Cardiac muscle cell (in vitro differentiated cells and primary cell): ENCODE results near the gene KIAA1671. TPM values are rescaled to one million over a fixed set of nuclear protein-coding genes. Genes with fewer than 3 reads are reported as not detected.

Experiments
- DNase-seq, 2 donors: peaks; one replicate each; pipeline versions ENCODE4 v3.0.0 to v3.0.0-alpha.2; 2010 to 2017; ENCODE audit warnings: low read depth in 1 of 2, low spot score in 1 of 2
- H3K27ac ChIP-seq: fragments of 200-600 bp; sonication (generic); 2 replicates; pipeline ENCODE4 v1.5.1; 2016
- H3K27me3 ChIP-seq: fragments of 200-600 bp; sonication (generic); 2 replicates; pipeline ENCODE4 v1.6.0; 2016; ENCODE audit warnings: control low read depth
- H3K36me3 ChIP-seq: fragments of 200-600 bp; sonication (generic); 2 replicates; pipeline ENCODE4 v1.5.1; 2016; ENCODE audit warnings: control low read depth
- H3K4me1 ChIP-seq: fragments of 200-600 bp; sonication (generic); 2 replicates; pipeline ENCODE4 v1.8.1; 2017; ENCODE audit warnings: low read depth, mild to moderate bottlenecking, mixed run types
- H3K4me3 ChIP-seq: fragments of 200-600 bp; sonication (generic); 2 replicates; pipeline ENCODE4 v1.5.1; 2016; ENCODE audit warnings: mild to moderate bottlenecking
- H3K9me3 ChIP-seq: fragments of 200-600 bp; sonication (generic); 2 replicates; pipeline ENCODE4 v1.5.1; 2017; ENCODE audit warnings: low read depth, mild to moderate bottlenecking, control low read depth
- polyA plus RNA-seq: library from polyadenylated mRNA; unstranded; fragments of >200 nt; fragmentation: Nextera tagmentation; extraction: Ambion mirVana; gene quantifications from 2 replicates; pipeline ENCODE4 v1.2.1, GENCODE V29; 2016
- total RNA-seq: library from RNA; depleted of rRNA; stranded (reverse); fragments of >200 nt; gene quantifications from 2 replicates; pipeline ENCODE4 v1.2.3, GENCODE V29; 2016
- TF ChIP-seq, protein P1 (sequence below): IDR thresholded peaks from 2 replicates; pipeline ENCODE4 v1.5.1; 2012; ENCODE audit warnings: low read depth, mild to moderate bottlenecking, low read length

KIAA1671 gene
- total and polyA plus RNA-seq, 2 experiments from 2014 or later: 10.9 to 37.3 TPM

DNA sequence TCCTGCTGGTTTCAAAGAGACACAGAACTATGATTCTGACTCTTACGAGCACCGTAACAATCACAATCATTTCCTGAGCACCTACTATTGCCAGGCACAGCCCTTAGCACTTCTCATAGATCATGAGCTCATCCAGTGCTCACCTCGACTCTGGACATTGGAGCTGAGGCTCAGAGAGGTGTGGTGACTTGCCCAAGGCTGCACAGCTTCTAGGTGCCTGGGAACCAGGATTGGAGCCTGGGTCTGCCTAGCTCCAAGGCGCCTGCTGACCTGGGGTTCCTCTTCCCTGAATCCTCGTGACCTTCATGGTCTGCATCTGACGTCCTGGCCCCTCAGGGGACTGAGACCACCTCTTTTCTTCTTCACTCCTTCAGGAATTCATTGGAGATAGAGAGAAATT lies 196.5 kb downstream of the KIAA1671 start:
- no peaks in the 10 kb centered on the region for H3K36me3 ChIP-seq
- H3K27me3 ChIP-seq: no peaks in the 10 kb centered on the region
- no peak for DNase-seq
- H3K9me3 ChIP-seq: no peaks in the 10 kb centered on the region
- H3K4me1 ChIP-seq: no peaks in the 10 kb centered on the region
- H3K27ac ChIP-seq: no peak overlapping the region
- H3K4me3 ChIP-seq: no peak overlapping the region
- TF ChIP-seq, protein P1, sequence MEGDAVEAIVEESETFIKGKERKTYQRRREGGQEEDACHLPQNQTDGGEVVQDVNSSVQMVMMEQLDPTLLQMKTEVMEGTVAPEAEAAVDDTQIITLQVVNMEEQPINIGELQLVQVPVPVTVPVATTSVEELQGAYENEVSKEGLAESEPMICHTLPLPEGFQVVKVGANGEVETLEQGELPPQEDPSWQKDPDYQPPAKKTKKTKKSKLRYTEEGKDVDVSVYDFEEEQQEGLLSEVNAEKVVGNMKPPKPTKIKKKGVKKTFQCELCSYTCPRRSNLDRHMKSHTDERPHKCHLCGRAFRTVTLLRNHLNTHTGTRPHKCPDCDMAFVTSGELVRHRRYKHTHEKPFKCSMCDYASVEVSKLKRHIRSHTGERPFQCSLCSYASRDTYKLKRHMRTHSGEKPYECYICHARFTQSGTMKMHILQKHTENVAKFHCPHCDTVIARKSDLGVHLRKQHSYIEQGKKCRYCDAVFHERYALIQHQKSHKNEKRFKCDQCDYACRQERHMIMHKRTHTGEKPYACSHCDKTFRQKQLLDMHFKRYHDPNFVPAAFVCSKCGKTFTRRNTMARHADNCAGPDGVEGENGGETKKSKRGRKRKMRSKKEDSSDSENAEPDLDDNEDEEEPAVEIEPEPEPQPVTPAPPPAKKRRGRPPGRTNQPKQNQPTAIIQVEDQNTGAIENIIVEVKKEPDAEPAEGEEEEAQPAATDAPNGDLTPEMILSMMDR: no peak

DNA sequence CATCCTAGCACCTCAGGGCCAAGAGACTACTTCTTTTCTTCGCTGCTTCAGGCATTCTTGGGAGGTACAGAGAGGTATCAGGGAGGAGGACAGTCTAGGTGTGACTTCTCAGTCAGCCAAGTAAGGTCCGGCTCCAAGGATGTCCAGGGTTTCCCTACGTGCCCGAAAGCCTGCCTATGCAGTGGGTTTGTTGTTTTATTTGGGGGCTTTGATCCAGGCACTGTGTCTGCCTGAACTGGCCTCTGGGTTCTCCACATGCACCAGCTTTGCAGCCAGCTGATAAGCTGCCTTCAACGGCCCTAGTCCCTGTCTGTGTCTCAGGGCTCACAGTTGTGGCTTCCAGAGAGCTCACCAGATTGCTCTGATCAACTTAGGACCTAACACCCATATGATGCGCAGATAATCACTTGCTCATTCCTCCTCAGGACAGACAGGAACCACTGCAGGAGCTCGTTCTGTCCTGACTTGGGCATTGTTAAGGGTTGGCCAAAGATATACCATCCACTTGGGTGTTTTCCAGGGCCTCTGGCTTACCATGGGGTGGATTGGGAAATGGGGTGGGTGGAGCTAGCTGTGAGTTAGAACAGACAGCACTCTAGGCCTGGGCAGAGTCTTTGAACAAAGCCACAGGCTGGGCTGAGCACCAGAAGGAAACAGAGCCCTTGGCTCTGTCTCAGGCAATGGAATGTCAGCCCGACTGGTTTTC lies 201.6 kb downstream of the KIAA1671 start:
- H3K9me3 ChIP-seq: no peaks in the 10 kb centered on the region
- DNase-seq: peak; percentile 24 to 93
- peak overlapping the region; percentile 71 for H3K27ac ChIP-seq
- TF ChIP-seq, protein P1: no peak
- H3K27me3 ChIP-seq: no peaks in the 10 kb centered on the region
- H3K4me3 ChIP-seq: no peak overlapping the region
- H3K36me3 ChIP-seq: no peaks in the 10 kb centered on the region
- peaks cover 10% of the 10 kb centered on the region for H3K4me1 ChIP-seq

DNA sequence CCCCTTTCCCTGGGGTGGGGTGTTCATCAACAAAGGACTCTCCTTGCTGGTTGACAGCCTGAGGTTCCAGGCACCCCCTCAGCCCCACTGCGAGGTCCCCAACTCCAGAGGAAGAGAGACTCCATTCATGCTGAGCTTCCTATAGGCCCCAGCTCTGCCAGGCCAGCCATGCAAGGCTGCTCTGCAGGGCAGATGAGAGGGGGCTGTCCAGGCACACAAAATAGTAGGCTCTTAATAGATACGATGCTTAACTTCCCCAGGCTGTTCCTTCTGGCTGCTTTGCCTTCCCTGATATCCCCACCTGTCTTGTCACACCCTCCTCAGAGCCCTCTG lies 202.1 kb downstream of the KIAA1671 start:
- no peak overlapping the region for H3K4me3 ChIP-seq
- H3K27ac ChIP-seq: peak overlapping the region; percentile 71
- H3K36me3 ChIP-seq: no peaks in the 10 kb centered on the region
- TF ChIP-seq, protein P1: no peak
- DNase-seq: no peak
- H3K9me3 ChIP-seq: no peaks in the 10 kb centered on the region
- peaks cover 10% of the 10 kb centered on the region for H3K4me1 ChIP-seq
- no peaks in the 10 kb centered on the region for H3K27me3 ChIP-seq

DNA sequence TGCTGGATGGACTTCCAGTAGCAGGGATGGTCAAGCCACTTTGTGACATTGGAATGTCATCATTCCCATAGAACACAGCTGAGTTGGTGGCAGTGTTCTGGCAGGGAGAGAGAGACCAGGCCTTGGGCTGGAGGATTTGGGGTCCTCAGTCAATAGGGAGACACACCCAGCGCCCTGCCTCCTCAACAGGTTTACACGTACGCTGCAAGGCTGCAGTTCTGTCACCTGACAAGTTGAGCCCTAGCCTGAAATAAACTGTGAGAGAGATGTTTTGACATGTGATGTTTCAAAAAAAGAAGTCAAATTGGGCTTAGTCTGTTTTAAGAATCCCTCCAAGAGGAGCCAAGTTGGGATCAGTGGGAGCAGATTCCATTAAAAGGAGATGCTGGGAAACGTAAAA lies 204.2 kb downstream of the KIAA1671 start:
- H3K27ac ChIP-seq: peak overlapping the region; percentile 39

DNA sequence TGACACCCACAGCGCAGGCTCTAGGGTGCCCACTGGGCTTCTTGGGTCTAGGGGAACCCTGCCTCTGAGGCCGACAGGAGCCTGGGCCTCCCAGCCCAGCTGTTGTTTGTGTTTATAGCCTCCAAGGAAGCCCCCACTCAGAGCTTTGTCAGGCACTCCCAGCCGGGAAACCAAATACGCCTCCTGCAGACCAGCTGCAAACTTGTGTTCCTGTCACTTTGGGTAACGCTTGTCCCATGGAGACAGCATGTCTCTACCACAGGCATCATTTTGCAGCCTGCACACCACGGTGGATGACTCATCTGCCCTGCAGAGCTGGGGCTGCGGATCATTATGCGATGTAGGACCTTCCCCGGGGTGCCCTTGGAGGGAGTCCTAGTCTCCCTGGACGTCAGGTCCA lies 206.5 kb downstream of the KIAA1671 start:
- peak in 1 of 2 donors; percentile 14 for DNase-seq
- no peaks in the 10 kb centered on the region for H3K36me3 ChIP-seq
- no peaks in the 10 kb centered on the region for H3K9me3 ChIP-seq
- no peaks in the 10 kb centered on the region for H3K27me3 ChIP-seq
- H3K4me3 ChIP-seq: no peak overlapping the region
- TF ChIP-seq, protein P1: no peak
- peaks cover 10% of the 10 kb centered on the region for H3K4me1 ChIP-seq
- no peak overlapping the region for H3K27ac ChIP-seq

More for the DNA sequence above, 204.2 kb downstream of the KIAA1671 start:
- DNase-seq: no peak
- TF ChIP-seq, protein P1: no peak
- Histone ChIP-seq H3K4me3 (no peak overlapping the region), H3K27me3 (no peaks in the 10 kb centered on the region), H3K4me1 (peaks cover 10% of the 10 kb centered on the region), H3K9me3 (no peaks in the 10 kb centered on the region), H3K36me3 (no peaks in the 10 kb centered on the region)
